SIG-M5 treated with dmso at 0.1 percent for 504 hours (cell line): ENCODE results near the gene ABCC4.
"Not testable (repeated sequence)": the region's sequence is repeated elsewhere in the genome, so short reads cannot be mapped to it uniquely, and the experiment has no call there.

ENCODE experiments used
- DNase-seq: peaks from one replicate; lab custom pipeline; 2025; ENCODE audit not compliant: unreplicated experiment; lab: John Stamatoyannopoulos, UW

Gene ABCC4

DNA sequence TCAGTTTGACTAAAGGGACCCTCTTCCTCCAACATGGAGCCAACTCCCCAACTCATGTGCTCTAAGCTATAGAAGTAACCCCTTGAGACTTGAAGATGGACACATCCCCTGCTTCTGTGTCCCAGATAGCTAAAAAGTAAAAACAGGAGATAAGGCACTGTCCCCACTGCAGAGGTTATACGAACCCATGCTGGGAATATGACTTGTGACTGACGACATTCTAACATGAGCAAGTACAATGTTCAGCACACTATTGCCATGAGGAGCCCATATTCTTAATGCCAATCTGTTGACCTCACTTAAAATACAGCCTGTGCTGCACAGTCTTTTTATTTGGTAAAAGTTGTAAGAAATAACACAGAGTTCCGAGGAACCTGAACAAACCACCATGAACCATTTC, 71.4 kb downstream of the ABCC4 start:
- no peak for DNase-seq

DNA sequence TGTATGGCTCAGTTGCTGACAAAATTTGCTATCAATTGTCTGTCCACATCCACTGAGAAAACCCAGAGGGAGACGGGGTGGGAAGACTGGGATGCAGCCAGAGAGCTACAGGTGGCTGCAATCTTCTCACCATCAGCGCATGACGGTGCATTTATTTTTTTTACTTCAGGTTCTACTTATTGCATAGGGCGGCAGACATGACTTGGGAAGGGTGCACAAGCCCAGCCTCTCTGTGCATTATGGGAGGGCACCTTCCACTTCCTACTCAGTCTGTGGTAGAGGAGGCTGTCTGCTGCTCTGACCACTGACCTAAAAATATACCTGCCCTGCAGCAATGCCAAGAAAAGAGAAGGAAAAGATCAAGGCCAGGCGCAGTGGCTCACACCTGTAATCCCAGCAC, 73.1 kb downstream of the ABCC4 start:
- DNase-seq = no peak

DNA sequence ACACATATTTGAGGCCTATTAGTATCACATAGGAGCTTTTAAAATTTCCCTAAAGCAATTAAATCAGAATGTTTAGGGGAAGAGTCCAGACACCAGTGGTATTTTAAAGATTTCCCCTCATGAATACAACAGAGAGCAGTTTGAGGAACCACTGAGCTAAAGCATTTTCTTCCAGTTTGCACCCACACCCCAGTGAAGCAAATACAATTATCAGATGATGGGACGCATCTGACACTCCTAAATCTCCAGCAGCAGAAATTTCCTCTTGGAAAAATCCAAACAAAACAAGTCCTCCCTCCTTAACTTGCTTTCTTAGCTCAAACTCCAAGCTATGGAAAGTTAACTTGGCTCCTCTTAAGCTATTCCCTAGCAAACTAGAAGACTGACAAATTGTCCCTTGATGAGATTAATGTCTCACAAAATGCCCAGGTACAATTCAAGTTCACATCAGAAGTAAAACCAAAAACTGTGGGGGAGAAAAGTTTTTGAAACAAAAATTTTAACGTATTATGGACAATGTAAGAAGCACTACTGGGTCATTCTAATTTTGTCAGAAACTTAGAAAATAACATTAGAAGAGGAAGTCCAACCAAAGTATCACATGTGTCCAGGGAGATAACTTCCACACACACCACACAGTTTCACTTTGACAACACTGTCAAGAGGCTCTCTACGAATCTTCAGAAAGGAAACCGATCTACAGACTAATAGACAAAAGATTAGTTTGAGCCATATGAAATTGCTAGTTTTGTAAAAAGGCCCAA, 74.1 kb downstream of the ABCC4 start:
- peak; percentile 70 for DNase-seq

DNA sequence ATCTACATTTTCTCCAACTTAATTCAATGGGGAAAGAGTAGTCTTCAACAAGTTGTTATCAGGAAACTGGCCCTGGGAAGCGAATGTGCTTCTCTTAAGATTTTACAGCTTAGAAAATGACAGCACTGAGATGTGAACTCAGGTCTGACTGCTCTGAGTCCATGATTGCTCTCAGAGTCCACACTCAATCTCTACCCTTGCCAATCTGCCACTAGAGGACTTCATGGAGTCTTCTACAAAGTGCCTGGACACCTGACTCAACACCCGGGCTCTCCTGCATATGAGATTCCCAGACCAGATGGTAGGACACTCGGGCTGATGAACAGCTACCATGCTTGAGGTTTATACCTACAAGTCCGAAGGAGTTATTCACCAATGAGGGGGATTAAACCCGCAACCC, 74.8 kb downstream of the ABCC4 start:
- no peak for DNase-seq

DNA sequence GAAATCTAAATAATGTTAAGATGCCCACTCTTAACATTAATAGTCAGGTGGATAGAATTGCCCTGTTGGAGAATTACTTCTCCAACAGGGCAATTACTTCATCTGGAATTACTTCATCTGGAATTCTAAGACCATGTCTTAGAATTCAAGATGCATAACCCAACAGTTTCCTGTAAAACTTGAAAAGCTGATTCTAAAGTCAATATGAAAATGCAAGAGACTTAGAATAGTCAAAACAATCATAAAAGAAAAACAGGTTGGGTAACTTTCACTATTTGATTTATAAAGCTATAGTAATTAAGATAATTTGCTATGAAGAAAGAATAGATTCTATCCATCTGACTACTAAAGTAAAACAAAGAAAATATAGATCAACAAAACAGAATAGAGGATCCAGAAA, 75.2 kb downstream of the ABCC4 start:
- peak; percentile 20 for DNase-seq

DNA sequence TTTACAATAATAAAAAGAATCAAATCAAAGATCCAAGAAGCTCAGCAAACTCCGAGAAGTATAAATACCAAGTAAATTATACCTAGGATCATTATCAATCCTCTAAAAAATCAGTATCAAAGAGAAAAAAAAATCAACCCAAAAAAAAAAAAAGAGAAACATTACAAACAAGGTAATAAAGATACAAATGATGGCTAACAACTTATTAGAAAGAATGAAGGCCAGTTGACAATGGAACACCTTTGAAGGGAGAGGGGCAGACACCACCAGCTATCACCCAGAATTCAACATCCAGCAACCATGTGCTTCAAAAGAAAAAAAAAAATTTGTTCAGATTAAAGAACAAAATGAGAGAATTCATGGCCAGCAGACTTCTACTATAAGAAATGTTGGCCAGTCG, 77.2 kb downstream of the ABCC4 start:
- DNase-seq = no peak

DNA sequence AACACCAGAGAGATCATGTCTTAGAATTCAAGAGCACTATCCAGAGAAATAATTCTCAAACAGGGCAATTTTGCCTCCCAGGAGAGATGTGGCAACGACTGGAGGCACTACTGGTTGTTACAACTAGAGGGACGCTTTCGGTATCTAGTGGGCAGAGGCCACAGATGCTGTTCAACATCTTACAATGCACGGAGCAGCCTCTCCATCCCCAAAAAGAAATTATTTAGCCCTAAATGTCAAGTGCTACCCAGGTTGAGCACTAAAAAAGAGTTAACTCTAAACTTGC, 78.6 kb downstream of the ABCC4 start:
- no peak for DNase-seq

DNA sequence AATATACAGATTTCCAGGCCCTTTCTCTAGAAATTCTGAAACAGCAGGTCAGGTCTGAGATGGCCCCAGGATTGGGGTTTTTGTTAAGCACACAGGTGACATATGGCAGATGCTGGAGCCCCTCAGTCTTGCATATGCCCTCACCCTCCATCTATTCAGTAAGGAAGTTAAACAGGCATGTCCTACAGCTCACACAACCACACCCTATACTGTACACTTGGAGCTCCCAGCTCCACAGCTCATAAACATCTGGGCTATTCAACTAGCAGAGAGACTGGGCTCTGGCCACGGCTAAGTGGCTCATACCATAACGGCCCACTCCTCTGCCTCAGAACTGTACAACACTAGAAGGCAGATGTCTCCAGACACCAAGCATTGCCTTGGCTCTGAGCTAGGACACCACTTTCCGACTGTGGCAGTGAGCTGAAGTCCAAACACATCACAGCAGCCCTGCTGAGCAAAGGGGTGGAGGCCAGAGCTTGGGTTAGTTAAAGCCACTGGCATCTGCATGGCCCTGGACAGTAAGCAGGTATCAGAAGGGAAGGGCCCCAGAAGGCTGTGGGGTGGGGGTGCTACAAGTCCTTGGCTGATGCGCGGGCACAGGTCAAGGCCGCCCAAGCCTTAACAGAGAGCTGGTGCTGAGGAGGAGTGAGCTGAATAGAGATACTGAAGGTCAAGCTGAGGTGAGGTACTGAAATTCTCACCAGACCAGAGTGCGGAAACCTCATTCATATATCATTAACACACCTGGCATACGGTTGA, 79.1 kb downstream of the ABCC4 start:
- no peak for DNase-seq

DNA sequence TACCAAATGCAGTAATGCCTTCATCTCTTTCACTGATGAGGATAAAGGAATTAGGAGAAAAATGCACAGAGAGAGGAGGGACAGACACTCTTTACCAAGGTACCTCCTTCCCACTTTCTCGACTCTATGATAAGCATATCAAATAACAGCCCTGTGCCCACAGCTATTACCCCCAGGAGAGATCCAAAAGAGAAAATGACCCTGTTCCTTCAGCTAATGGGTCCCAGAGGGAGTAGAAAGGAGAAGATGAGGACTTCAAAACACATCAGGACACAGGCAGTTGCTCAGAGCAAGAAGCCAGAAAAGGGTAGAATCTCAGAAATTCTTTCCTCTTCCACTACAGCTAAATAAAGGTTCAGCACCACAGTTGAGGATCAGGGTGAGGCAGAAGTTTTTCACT, 80.6 kb downstream of the ABCC4 start:
- no peak for DNase-seq

DNA sequence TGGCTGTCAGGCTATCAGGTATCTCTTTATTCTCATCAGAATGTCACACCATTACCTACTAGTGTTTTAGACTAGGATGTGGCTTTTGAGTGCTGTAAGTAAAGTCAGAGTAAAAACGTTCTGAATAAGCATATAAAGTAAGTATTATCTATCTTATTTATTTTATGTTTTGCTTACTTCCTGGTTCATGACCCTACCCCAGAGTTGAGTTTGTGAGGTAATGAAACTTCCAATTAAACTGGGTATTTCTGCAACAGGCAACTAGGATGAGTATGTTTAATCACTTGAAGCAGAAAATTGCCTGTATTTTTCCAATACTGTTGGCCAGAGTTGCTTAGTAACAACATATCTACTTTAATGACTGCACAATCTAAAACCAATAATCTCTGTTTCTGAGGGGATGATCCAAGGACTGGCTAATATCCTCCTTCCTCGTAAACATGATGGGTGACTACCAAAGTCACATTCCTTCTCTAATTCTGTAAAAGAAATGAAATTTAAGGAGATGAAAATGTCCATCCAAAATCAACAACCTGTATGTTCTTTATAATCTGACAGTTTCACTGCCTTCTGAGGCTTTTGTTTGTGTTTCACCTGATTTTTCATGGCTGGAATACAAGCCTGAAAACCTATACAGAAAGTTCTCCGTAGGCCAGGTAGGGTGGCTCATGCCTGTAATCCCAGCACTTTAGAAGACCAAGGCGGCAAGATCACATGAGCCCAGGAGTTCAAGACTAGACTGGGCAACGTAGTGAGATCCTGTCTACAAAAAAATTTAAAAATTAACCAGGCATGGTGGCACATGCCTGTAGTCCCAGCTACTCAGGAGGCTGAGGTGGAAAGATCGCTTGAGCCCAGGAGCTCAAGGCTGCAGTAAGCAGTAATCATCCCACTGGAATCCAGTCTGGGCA, 83.1 kb downstream of the ABCC4 start:
- no peak for DNase-seq

DNA sequence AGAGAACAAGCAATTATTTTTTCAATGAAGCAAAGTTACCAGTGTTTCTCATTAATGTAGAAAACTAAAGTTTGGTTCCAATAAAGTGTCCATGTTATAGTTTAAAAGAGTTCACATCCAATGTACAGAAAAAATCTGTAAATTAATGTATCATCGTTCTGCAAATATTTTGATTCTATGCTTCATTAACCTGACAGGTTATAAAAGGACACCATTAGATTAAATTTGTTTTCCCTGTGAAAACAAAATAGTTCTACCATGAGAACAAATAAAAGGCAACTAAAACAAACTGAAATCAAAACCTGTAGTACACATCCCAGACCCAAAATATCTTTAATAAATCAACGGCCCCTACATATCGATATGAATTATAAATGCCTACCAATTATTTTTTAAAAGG, 85.1 kb downstream of the ABCC4 start:
- DNase-seq = no peak

DNA sequence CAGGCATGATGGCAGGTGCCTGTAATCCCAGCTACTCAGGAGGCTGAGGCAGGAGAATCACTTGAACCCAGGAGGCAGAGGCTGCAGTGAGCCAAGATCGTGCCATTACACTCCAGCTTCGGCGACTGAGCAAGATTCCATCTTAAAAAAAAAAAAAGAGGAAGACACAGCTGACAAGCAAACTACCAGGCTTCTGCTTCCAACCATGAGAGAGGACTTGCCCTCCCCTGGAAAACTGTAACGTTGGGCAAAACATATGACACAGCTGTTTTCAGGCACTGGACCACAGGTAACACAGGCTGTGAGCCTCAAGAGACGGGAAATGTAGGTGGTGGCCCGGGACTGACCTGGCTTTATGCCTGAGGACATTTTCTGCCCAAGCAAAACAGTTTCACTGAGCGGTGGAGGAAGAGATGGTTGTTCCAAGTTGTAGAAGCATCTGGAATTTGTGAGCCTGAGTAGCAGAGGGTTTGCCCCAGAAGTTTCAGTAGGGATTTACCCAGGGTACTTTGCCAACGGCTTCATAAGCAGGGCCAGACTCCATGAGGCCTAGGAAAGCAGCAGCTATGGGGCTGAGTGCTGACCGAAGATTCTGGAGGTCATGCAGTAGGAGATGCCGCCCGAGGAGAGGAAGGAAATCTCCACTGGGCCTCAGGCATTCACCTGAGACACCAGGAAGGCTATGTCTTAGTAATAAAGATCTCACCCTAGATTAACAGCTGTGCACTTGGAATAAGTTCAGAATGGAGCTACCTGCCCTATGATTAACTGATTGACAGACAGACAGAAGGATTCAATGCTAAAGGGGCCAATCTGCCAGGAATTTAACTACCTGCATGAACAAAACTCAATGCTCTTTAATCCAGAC, 88.0 kb downstream of the ABCC4 start:
- no peak for DNase-seq

DNA sequence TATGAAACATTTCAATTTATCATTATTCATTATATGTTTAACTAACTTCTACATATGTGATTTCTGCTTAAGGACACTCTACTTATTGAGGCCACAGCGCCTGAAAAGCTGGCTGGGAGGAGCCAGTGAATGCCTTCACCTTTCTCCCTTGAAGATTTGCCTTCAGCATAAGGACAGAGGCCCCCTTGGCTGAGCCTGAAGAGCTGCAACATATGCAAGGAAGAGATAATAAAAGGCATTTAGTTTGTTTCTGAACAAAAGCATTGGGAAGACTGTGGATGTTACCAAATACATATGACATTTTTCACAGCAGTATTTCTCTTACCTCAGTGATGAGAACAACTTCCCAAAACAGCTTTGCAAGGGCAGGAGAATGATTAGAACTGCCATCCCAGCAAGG, 92.1 kb downstream of the ABCC4 start:
- DNase-seq = no peak

DNA sequence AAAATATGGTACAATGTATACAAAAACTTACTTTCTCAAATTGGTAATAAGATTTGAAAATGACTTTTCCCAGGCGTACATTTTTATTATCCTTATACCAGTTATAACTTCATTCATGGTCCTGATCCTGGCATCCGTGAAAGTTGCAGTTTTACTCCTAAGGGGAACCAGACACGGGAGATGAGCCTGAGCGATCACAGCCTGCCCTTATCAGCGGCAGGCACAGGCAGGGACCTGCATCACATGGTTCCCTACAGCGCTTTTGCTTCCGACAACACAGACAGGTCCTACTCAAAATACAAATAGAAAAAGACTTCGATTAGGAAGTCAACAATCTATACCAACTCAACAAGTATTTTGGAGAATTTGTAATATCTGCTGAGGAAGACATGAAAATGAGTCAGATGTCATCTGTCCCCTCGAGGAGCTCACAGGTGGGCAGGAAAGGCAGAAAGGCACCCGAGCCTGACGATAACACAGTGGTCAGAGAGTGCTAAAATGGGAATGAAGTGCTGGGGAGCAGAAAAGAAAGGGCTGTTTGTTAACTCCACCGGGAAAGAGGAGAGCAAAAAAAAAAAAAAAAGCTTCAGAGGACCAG, 93.4 kb downstream of the ABCC4 start:
- DNase-seq = no peak

DNA sequence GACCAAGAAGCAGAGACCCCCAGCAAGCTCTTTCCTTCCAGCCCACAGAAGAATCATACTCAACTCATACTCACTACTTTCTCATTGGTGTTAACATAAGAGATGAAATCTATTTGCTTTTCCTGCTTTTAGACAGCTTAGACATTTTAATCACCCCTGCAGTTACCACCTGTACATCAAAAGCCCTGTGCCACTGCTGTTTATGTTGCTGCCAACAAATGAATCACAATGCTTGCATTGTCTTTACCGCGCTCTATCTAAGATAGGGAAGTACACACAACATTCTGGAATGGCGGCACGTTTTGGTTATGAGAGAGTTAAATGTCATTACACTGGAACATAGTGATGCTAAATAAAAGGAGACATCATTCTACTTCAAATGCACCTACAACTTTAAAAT, 95.1 kb downstream of the ABCC4 start:
- no peak for DNase-seq

DNA sequence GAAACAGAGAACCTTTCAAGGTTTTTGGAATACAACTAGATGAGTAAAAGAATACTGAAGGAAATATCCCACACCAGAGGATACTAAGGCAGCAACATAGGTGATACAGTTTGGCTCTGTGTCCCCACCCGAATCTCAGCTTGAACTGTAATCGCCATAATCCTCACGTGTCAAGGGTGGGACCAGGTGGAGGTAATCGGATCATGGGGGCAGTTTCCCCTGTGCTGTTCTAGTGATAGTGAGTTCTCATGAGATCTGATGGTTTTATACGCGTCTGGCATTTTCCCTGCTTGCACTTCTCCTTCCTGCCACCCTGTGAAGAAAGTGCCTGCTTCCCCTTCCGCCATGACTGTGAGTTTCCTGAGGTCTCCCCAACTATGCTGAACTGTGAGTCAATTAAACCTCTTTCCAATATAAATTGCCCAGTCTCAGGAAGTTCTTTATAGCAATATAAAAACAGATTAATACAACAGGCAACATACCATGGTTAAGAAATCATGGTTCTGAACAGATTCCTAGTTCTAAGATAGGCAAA, 97.0 kb downstream of the ABCC4 start:
- DNase-seq = no peak

DNA sequence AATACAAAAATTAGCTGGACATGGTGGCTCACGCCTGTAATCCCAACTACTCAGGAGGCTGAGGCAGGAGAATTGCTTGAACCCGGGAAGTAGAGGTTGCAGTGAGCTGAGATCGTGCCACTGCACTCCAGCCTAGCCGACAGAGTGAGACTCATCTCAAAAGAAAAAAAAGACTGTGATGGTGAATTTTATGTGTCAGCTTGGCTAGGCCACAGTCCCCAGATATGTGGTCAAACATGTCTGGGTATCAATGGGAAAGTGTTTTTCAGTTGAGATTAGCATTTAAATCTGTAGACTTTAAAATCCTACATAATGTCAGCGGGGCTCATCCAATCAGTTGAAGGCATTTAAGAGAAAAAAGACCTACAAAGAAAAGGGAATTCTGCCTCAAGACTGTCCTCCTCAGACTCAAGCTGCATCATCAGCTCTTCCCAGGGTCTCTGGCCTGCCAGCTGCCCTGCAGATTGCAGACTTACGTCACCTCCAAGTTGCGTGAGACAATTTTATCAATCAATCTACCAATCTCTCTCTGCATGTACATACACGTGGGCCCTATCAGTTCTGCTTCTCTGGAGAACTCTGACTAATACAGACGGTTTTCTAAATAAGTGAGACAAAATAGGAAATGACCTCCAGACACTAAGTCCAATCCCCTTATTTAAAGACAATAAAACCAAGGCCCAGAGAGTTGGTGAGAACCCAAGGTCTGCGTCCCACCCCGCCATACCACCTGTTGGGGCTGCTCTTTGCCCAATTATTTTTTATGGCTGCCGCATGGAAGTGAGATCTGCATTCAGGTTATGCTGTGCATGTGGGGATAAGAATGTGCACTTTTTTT, 99.2 kb downstream of the ABCC4 start:
- DNase-seq = no peak

DNA sequence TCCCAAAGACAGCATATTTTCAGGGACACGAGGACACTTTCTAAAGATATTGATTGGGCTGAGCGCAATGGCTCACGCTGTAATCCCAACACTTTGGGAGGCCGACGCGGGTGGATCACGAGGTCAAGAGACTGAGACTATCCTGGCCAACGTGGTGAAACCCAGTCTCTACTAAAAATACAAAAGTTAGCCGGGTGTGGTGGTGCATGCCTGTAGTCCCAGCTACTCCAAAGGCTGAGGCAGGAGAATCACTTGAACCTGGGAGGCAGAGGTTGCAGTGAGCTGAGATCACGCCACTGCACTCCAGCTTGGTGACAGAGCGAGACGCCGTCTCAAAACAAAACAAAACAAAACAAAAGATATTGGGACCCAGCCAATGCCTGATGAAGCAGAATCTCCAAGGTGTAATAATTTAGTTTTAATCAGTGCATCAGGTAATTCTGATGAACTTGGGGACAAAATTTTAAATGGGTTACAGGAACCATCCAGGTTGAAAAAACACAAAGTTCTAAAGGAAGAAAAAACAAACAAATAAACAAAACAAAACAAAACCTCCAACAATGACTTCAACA, 100.8 kb downstream of the ABCC4 start:
- not testable (repeated sequence) for DNase-seq

DNA sequence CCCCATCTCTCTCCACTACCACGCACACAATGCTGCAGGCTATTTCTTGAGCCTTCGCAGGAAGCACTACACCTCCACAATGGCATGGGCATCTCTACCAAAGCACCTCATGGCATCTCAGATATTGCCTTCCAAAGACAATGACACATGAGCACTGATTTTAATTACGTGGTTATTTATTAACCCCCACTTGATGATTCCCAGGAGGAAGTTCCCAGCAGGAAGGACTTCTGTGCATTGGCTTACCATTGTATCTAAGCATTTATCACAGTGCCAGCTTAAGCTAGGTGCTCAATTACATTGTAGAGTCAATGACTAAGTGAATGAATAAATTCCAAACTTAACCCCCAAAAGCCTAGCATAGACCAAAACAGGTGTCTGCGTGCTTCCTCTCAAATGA, 101.4 kb downstream of the ABCC4 start:
- no peak for DNase-seq
